Measurements from ENCODE around the gene ZBTB24. TPM values are rescaled to one million over a fixed set of nuclear protein-coding genes. Genes with fewer than 3 reads are reported as not detected.
"Not testable (repeated sequence)": the region's sequence is repeated elsewhere in the genome, so short reads cannot be mapped to it uniquely, and the experiment has no call there.

ZBTB24 gene
- total RNA-seq = 1 to 10 TPM; 3.3 to 4.2 (median 3.5) TPM
- 2.2 TPM for polyA plus RNA-seq
- long read RNA-seq, donor 1, full-length matches to known transcripts = 1 of 7 reads
- long read RNA-seq, donor 1, partial matches to known transcripts = 0 of 7 reads
- long read RNA-seq, donor 1, other reads (novel, unspliced or antisense) = 6 of 7 reads
- long read RNA-seq, donor 2, full-length matches to known transcripts = 1 of 3 reads
- long read RNA-seq, donor 2, partial matches to known transcripts = 1 of 3 reads
- long read RNA-seq, donor 2, other reads (novel, unspliced or antisense) = 1 of 3 reads
- long read RNA-seq, donor 3, full-length matches to known transcripts = 2 of 8 reads
- long read RNA-seq, donor 3, partial matches to known transcripts = 5 of 8 reads
- long read RNA-seq, donor 3, other reads (novel, unspliced or antisense) = 1 of 8 reads
- long read RNA-seq, donor 4, full-length matches to known transcripts = 2 of 4 reads
- long read RNA-seq, donor 4, partial matches to known transcripts = 0 of 4 reads
- long read RNA-seq, donor 4, other reads (novel, unspliced or antisense) = 2 of 4 reads

GRCh38 chr6:109482905-109483734 is at the start of gene ZBTB24:
Gene ZBTB24, minus strand, starts transcription at chr6:109483219. Its CDS starts 1,193 bp downstream, at chr6:109482026.
- Histone ChIP-seq H3K4me3 (ENCODE audit: low read length) (peak within 1 kb of the TSS; percentile 98), H3K27ac (ENCODE audit: low read length) (peak within 1 kb of the TSS; percentile 63), H3K9me3 (ENCODE audit: control insufficient read depth, low read length) (no peaks in the 10 kb centered on the region), H3K27me3 (ENCODE audit: control insufficient read depth, insufficient read depth) (no peaks in the 10 kb centered on the region), H3K4me1 (ENCODE audit: control insufficient read depth, insufficient read depth, low read length) (peaks cover 11% of the 10 kb centered on the region)
- WGBS = 2% methylated on average over 95 of the region's 97 CpGs
- peak; percentile 92 to 97 (median 97) for DNase-seq
- peak; percentile 97 for ATAC-seq
- intact Hi-C loops (cut with DNase I) = no loop called here

GRCh38 chr6:109531446-109531845 is 48.4 kb upstream of the ZBTB24 start:
- Histone ChIP-seq H3K4me3 (ENCODE audit: low read length) (no peak overlapping the region), H3K9me3 (ENCODE audit: control insufficient read depth, low read length) (no peaks in the 10 kb centered on the region), H3K4me1 (ENCODE audit: control insufficient read depth, insufficient read depth, low read length) (no peaks in the 10 kb centered on the region), H3K27ac (ENCODE audit: low read length) (no peak overlapping the region), H3K27me3 (ENCODE audit: control insufficient read depth, insufficient read depth) (no peaks in the 10 kb centered on the region)
- ATAC-seq (no peak), DNase-seq (no peak)
- intact Hi-C loops (cut with DNase I) = no loop called here
- 67% methylated on average over 6 of the region's 6 CpGs for WGBS

- no peak overlapping the region for H3K4me3 ChIP-seq (ENCODE audit: low read length)
- ATAC-seq (no peak), DNase-seq (no peak)
- H3K9me3 ChIP-seq (ENCODE audit: control insufficient read depth, low read length) = no peaks in the 10 kb centered on the region
- intact Hi-C loops (cut with DNase I) = loop anchor here in 3 of 4 donors (10.0 kb wide), 2 partner anchors 517 to 527 kb away; no protein-coding TSS in a partner anchor
- H3K4me1 ChIP-seq (ENCODE audit: control insufficient read depth, insufficient read depth, low read length) = no peaks in the 10 kb centered on the region
- 84% methylated on average over 3 of the region's 3 CpGs for WGBS
- no peaks in the 10 kb centered on the region for H3K27me3 ChIP-seq (ENCODE audit: control insufficient read depth, insufficient read depth)
- H3K27ac ChIP-seq (ENCODE audit: low read length) = no peak overlapping the region
Measured at GRCh38 chr6:109527989-109528388, 45.0 kb upstream of the ZBTB24 start.

GRCh38 chr6:109526905-109527628 is 44.0 kb upstream of the ZBTB24 start:
- DNase-seq (no peak), ATAC-seq (peak; percentile 52 to 69)
- no peak overlapping the region for H3K27ac ChIP-seq (ENCODE audit: low read length)
- no peaks in the 10 kb centered on the region for H3K9me3 ChIP-seq (ENCODE audit: control insufficient read depth, low read length)
- H3K27me3 ChIP-seq (ENCODE audit: control insufficient read depth, insufficient read depth) = no peaks in the 10 kb centered on the region
- no peak overlapping the region for H3K4me3 ChIP-seq (ENCODE audit: low read length)
- no peaks in the 10 kb centered on the region for H3K4me1 ChIP-seq (ENCODE audit: control insufficient read depth, insufficient read depth, low read length)
- 53% methylated on average over 7 of the region's 7 CpGs for WGBS
- intact Hi-C loops (cut with DNase I) = loop anchor here in 3 of 4 donors (10.0 kb wide), 2 partner anchors 518 to 528 kb away; no protein-coding TSS in a partner anchor

- no peak for DNase-seq
- H3K4me1 ChIP-seq (ENCODE audit: control insufficient read depth, insufficient read depth, low read length) = no peaks in the 10 kb centered on the region
- H3K4me3 ChIP-seq (ENCODE audit: low read length) = no peak overlapping the region
- intact Hi-C loops (cut with DNase I) = loop anchor here in 3 of 4 donors (10.0 kb wide), 2 partner anchors 521 to 531 kb away; no protein-coding TSS in a partner anchor
- ATAC-seq = no peak
- no peaks in the 10 kb centered on the region for H3K27me3 ChIP-seq (ENCODE audit: control insufficient read depth, insufficient read depth)
- no peak overlapping the region for H3K27ac ChIP-seq (ENCODE audit: low read length)
- H3K9me3 ChIP-seq (ENCODE audit: control insufficient read depth, low read length) = no peaks in the 10 kb centered on the region
Measured at GRCh38 chr6:109524129-109524528, 41.1 kb upstream of the ZBTB24 start.

GRCh38 chr6:109523478-109523877 is 40.5 kb upstream of the ZBTB24 start:
- Histone ChIP-seq H3K27ac (ENCODE audit: low read length) (no peak overlapping the region), H3K27me3 (ENCODE audit: control insufficient read depth, insufficient read depth) (no peaks in the 10 kb centered on the region), H3K4me1 (ENCODE audit: control insufficient read depth, insufficient read depth, low read length) (no peaks in the 10 kb centered on the region), H3K4me3 (ENCODE audit: low read length) (no peak overlapping the region), H3K9me3 (ENCODE audit: control insufficient read depth, low read length) (no peaks in the 10 kb centered on the region)
- intact Hi-C loops (cut with DNase I) = loop anchor here in 3 of 4 donors (10.0 kb wide), 2 partner anchors 521 to 531 kb away; no protein-coding TSS in a partner anchor
- ATAC-seq (no peak), DNase-seq (no peak)
- WGBS = 84% methylated on average over 2 of the region's 2 CpGs

GRCh38 chr6:109521080-109521479 is 38.1 kb upstream of the ZBTB24 start:
- Histone ChIP-seq H3K4me3 (ENCODE audit: low read length) (no peak overlapping the region), H3K27me3 (ENCODE audit: control insufficient read depth, insufficient read depth) (no peaks in the 10 kb centered on the region), H3K4me1 (ENCODE audit: control insufficient read depth, insufficient read depth, low read length) (no peaks in the 10 kb centered on the region), H3K9me3 (ENCODE audit: control insufficient read depth, low read length) (no peaks in the 10 kb centered on the region), H3K27ac (ENCODE audit: low read length) (no peak overlapping the region)
- no peak for DNase-seq
- no peak for ATAC-seq
- 71% methylated on average over 3 of the region's 3 CpGs for WGBS
- intact Hi-C loops (cut with DNase I) = loop anchor here in 3 of 4 donors (10.0 kb wide), 2 partner anchors 524 to 534 kb away; no protein-coding TSS in a partner anchor

GRCh38 chr6:109519647-109520046 is 36.6 kb upstream of the ZBTB24 start:
- intact Hi-C loops (cut with DNase I) = loop anchor here in 3 of 4 donors (10.0 kb wide), 2 partner anchors 525 to 535 kb away; no protein-coding TSS in a partner anchor
- not testable (repeated sequence) for H3K27ac ChIP-seq (ENCODE audit: low read length); ATAC-seq; DNase-seq; H3K9me3 ChIP-seq (ENCODE audit: control insufficient read depth, low read length); H3K4me3 ChIP-seq (ENCODE audit: low read length); H3K27me3 ChIP-seq (ENCODE audit: control insufficient read depth, insufficient read depth); H3K4me1 ChIP-seq (ENCODE audit: control insufficient read depth, insufficient read depth, low read length)

GRCh38 chr6:109516929-109517328 is 33.9 kb upstream of the ZBTB24 start:
- DNase-seq (no peak), ATAC-seq (no peak)
- WGBS = 74% methylated on average over 3 of the region's 3 CpGs
- no peaks in the 10 kb centered on the region for H3K9me3 ChIP-seq (ENCODE audit: control insufficient read depth, low read length)
- intact Hi-C loops (cut with DNase I) = no loop called here
- H3K27me3 ChIP-seq (ENCODE audit: control insufficient read depth, insufficient read depth) = no peaks in the 10 kb centered on the region
- H3K4me1 ChIP-seq (ENCODE audit: control insufficient read depth, insufficient read depth, low read length) = peaks cover 3% of the 10 kb centered on the region
- no peak overlapping the region for H3K27ac ChIP-seq (ENCODE audit: low read length)
- no peak overlapping the region for H3K4me3 ChIP-seq (ENCODE audit: low read length)

- no peak overlapping the region for H3K27ac ChIP-seq (ENCODE audit: low read length)
- 75% methylated on average over 6 of the region's 6 CpGs for WGBS
- intact Hi-C loops (cut with DNase I) = no loop called here
- no peak for ATAC-seq
- no peak overlapping the region for H3K4me3 ChIP-seq (ENCODE audit: low read length)
- DNase-seq = no peak
- H3K4me1 ChIP-seq (ENCODE audit: control insufficient read depth, insufficient read depth, low read length) = peaks cover 3% of the 10 kb centered on the region
- no peaks in the 10 kb centered on the region for H3K9me3 ChIP-seq (ENCODE audit: control insufficient read depth, low read length)
- H3K27me3 ChIP-seq (ENCODE audit: control insufficient read depth, insufficient read depth) = no peaks in the 10 kb centered on the region
Measured at GRCh38 chr6:109515781-109516409, 32.9 kb upstream of the ZBTB24 start.
